CD4-positive, alpha-beta T cell (primary cell): ENCODE measurements around the gene LST1. TPM values are rescaled to one million over a fixed set of nuclear protein-coding genes. Genes with fewer than 3 reads are reported as not detected.
A peak's percentile ranks its signal among the peaks of the same experiment; 100 is the strongest.

Source experiments
- ATAC-seq: fragments of 200-7000 bp; cut with Tn5 transposase; one replicate; pipeline ENCODE4 v1.10.0; 2022; ENCODE audit warnings: mild to moderate bottlenecking; ENCODE audit not compliant: poor library complexity
- CTCF ChIA-PET: fragments of 350-600 bp; sonication (Branson Sonifier 250); formaldehyde crosslinking; loops from one replicate; lab custom pipeline; 2021; ENCODE audit warnings: antibody characterized with exemption, inconsistent platforms; lab: Charles Lee
- POLR2A ChIA-PET: fragments of 350-600 bp; sonication (Branson Sonifier 250); formaldehyde crosslinking; loops from one replicate; lab custom pipeline; 2021; ENCODE audit warnings: antibody characterized with exemption, inconsistent platforms; lab: Charles Lee
- DNase-seq, 14 experiments: peaks; one replicate each; pipeline ENCODE4 v3.0.0-alpha.2; 2013 to 2020; ENCODE audit warnings: mixed read lengths in 2 of 14
- H3K27ac ChIP-seq, 2 donors: one replicate each; pipeline versions ENCODE4 v1.5.1 to v1.7.0; 2013; ENCODE audit warnings: low read length in 2 of 2, low read depth in 1 of 2, mild to moderate bottlenecking in 1 of 2
- H3K27me3 ChIP-seq, 2 experiments: 1 replicate in 1 of 2; 2 replicates in 1 of 2; pipeline versions ENCODE4 v1.6.1 to v1.7.0; 2013; ENCODE audit warnings: low read length in 2 of 2, control low read depth in 1 of 2, mild to moderate bottlenecking in 1 of 2, moderate library complexity in 1 of 2; ENCODE audit not compliant: insufficient read depth in 2 of 2, control insufficient read depth in 1 of 2
- H3K36me3 ChIP-seq: one replicate; pipeline ENCODE4 v1.6.1; 2013; ENCODE audit warnings: low read length, control low read depth; ENCODE audit not compliant: insufficient read depth
- H3K4me1 ChIP-seq: one replicate; pipeline ENCODE4 v1.6.1; 2013; ENCODE audit warnings: low read length, control low read depth; ENCODE audit not compliant: insufficient read depth
- H3K4me3 ChIP-seq: one replicate; pipeline ENCODE4 v1.5.1; 2013; ENCODE audit warnings: mild to moderate bottlenecking, low read length, moderate library complexity
- H3K9me3 ChIP-seq, 2 experiments: 1 replicate in 1 of 2; 2 replicates in 1 of 2; pipeline versions ENCODE4 v1.6.1 to v1.7.0; 2013; ENCODE audit warnings: low read length in 2 of 2, mild to moderate bottlenecking in 2 of 2, control low read depth in 1 of 2, moderate library complexity in 1 of 2; ENCODE audit not compliant: control insufficient read depth in 1 of 2, insufficient read depth in 1 of 2
- H3K27ac Mint-ChIP-seq: one replicate; pipeline ENCODE4 v1.8.0; 2020; ENCODE audit warnings: mixed read lengths
- H3K27me3 Mint-ChIP-seq: one replicate; pipeline ENCODE4 v1.8.0; 2021; ENCODE audit warnings: mixed read lengths
- H3K36me3 Mint-ChIP-seq: one replicate; pipeline ENCODE4 v1.8.0; 2021; ENCODE audit warnings: low read depth, mixed read lengths
- H3K4me1 Mint-ChIP-seq: one replicate; pipeline ENCODE4 v1.8.0; 2021; ENCODE audit warnings: low read depth, mixed read lengths
- H3K4me3 Mint-ChIP-seq: one replicate; pipeline ENCODE4 v1.8.0; 2020; ENCODE audit warnings: mild to moderate bottlenecking, mixed read lengths
- H3K9me3 Mint-ChIP-seq: one replicate; pipeline ENCODE4 v1.8.0; 2020; ENCODE audit warnings: mixed read lengths
- intact Hi-C, 2 experiments: fragments of 100-400 bp; cut with DNase I in 1 of 2; cut with micrococcal nuclease in 1 of 2; formaldehyde crosslinking; loops; one replicate each; pipeline versions ENCODE4 v1.15.1 to v1.9.0; 2023 to 2025; cut with DNase I, micrococcal nuclease
- total RNA-seq, 174 experiments: library from RNA in 2 of 174; stranded (reverse) in 2 of 174; gene quantifications; one replicate each; pipeline ENCODE4 v1.2.3 and lab custom pipeline; 2021 to 2026
- TF ChIP-seq, protein P1 (sequence below): fragments of 200-600 bp; IDR thresholded peaks from one replicate; pipeline ENCODE4 v1.8.0; 2022; ENCODE audit warnings: antibody characterized with exemption, mild to moderate bottlenecking

The LST1 gene
- total RNA-seq, 2 experiments from 2014 or later, result 8.9 to 10.3 TPM

DNA sequence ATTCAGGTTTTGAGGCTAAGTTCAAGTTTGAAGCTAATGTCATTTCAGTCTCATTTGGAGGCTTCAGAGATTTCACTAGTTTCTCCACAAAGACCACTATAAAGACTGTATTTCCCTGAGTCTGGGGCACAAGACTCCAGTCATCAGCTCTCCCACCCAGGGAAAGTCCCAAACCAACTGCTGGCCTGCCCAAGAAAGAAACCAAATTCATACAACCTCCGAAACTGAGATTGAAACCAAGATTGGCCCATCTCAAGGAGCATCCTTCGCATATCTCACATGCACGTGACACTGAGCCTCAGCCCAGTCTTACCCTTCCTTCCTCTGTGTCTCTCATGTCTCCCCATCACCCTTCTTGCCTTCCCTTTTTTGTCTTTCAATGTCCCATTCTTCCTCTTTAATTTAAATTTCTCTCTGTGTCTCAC lies 17.5 kb upstream of the LST1 start:
- Mint-ChIP-seq H3K4me3 (peak overlapping the region; percentile 65), H3K9me3 (no peaks in the 10 kb centered on the region), H3K36me3 (peaks cover 36% of the 10 kb centered on the region), H3K27me3 (no peaks in the 10 kb centered on the region), H3K4me1 (peaks cover 81% of the 10 kb centered on the region), H3K27ac (peak overlapping the region; percentile 95)
- Histone ChIP-seq H3K27ac (peak overlapping the region; percentile 78 to 88), H3K4me3 (no peak overlapping the region), H3K4me1 (peaks cover 83% of the 10 kb centered on the region), H3K9me3 (no peaks in the 10 kb centered on the region), H3K27me3 (no peaks in the 10 kb centered on the region), H3K36me3 (peaks cover 10% of the 10 kb centered on the region)
- DNase-seq (peak in 9 of 14 experiments; percentile 31 to 95 (median 61)), ATAC-seq (peak; percentile 60)
- intact Hi-C loops, result loop anchor here in 1 of 2 experiments (1.0 kb wide), 1 partner anchor 8 kb away; no protein-coding TSS in a partner anchor
- TF ChIP-seq, protein P1, sequence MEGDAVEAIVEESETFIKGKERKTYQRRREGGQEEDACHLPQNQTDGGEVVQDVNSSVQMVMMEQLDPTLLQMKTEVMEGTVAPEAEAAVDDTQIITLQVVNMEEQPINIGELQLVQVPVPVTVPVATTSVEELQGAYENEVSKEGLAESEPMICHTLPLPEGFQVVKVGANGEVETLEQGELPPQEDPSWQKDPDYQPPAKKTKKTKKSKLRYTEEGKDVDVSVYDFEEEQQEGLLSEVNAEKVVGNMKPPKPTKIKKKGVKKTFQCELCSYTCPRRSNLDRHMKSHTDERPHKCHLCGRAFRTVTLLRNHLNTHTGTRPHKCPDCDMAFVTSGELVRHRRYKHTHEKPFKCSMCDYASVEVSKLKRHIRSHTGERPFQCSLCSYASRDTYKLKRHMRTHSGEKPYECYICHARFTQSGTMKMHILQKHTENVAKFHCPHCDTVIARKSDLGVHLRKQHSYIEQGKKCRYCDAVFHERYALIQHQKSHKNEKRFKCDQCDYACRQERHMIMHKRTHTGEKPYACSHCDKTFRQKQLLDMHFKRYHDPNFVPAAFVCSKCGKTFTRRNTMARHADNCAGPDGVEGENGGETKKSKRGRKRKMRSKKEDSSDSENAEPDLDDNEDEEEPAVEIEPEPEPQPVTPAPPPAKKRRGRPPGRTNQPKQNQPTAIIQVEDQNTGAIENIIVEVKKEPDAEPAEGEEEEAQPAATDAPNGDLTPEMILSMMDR, result no peak
- ChIA-PET CTCF (interaction anchor here (0.9 to 4.3 kb wide), 7 partner anchors 9 to 30 kb away, joined by 3 to 38 read pairs (median 9); partner anchors contain the start of genes DDX39B and LST1), POLR2A (interaction anchor here (1.0 to 34.9 kb wide), 4 partner anchors 11 to 27 kb away, joined by 3 to 1160 read pairs (median 26); partner anchors contain the start of genes DDX39B, LST1, LTA and LTB)

DNA sequence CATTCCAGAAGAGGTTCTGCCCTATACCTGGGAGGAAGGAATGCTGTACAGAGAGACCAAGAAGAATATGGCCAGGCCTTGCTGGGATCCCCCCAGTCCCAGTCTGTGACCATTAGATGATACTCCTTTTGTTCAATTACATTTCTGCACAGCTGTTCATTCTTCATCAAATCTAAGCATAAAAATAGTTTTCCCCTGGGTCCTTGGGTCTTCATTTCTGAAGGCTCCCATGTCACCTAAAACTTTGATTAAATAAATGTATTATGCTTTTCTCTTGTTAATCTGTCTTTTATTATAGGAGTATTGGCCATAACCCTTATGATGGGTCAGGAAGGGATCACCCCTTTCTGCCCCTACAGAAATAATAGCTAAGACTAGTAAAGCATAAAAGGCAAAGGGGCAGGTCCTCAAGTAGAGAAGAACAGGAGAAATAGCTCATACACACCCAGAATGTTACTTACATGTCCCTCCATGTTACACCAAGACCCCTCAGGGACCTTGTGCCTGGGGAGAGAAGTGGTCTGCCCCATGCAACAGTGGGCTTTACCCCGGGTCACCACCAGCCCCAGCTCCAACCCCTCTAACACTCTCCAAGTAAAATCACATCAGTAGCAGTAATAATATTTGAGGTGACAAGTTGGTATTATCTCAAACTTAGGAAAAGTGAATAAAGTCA lies 16.1 kb upstream of the LST1 start:
- Histone ChIP-seq H3K4me3 (no peak overlapping the region), H3K9me3 (no peaks in the 10 kb centered on the region), H3K36me3 (peaks cover 1% of the 10 kb centered on the region), H3K27me3 (no peaks in the 10 kb centered on the region), H3K4me1 (peaks cover 96% of the 10 kb centered on the region), H3K27ac (peak overlapping the region; percentile 78 to 88)
- intact Hi-C loops, result no loop called here
- DNase-seq (no peak), ATAC-seq (no peak)
- Mint-ChIP-seq H3K36me3 (peaks cover 27% of the 10 kb centered on the region), H3K4me3 (peak overlapping the region; percentile 11), H3K27ac (peak overlapping the region; percentile 95), H3K9me3 (no peaks in the 10 kb centered on the region), H3K27me3 (no peaks in the 10 kb centered on the region), H3K4me1 (peaks cover 87% of the 10 kb centered on the region)
- TF ChIP-seq, protein P1, result no peak
- ChIA-PET CTCF (interaction anchor here (1.1 to 4.3 kb wide), 5 partner anchors 10 to 28 kb away, joined by 4 to 38 read pairs (median 9); partner anchors contain the start of genes LST1 and NCR3), POLR2A (interaction anchor here (0.7 to 34.9 kb wide), 6 partner anchors 12 to 35 kb away, joined by 3 to 1160 read pairs (median 4); partner anchors contain the start of genes DDX39B, LST1, LTA and LTB)

DNA sequence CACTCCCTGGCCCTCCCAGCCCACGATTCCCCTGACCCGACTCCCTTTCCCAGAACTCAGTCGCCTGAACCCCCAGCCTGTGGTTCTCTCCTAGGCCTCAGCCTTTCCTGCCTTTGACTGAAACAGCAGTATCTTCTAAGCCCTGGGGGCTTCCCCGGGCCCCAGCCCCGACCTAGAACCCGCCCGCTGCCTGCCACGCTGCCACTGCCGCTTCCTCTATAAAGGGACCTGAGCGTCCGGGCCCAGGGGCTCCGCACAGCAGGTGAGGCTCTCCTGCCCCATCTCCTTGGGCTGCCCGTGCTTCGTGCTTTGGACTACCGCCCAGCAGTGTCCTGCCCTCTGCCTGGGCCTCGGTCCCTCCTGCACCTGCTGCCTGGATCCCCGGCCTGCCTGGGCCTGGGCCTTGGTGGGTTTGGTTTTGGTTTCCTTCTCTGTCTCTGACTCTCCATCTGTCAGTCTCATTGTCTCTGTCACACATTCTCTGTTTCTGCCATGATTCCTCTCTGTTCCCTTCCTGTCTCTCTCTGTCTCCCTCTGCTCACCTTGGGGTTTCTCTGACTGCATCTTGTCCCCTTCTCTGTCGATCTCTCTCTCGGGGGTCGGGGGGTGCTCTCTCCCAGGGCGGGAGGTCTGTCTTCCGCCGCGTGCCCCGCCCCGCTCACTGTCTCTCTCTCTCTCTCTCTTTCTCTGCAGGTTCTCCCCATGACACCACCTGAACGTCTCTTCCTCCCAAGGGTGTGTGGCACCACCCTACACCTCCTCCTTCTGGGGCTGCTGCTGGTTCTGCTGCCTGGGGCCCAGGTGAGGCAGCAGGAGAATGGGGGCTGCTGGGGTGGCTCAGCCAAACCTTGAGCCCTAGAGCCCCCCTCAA lies 13.8 kb upstream of the LST1 start, which contains the start of gene LTA:
TSS of gene LTA (plus strand) at position 249 of the 871 bp plus-strand sequence. CDS start at position 703, 454 bp downstream.
- ChIA-PET POLR2A (interaction anchor here (1.0 to 34.9 kb wide), 4 partner anchors 1 to 31 kb away, joined by 5 to 1160 read pairs (median 601); partner anchors contain the start of genes DDX39B, LST1, LTA and LTB), CTCF (interaction anchor here (0.6 to 12.5 kb wide), 5 partner anchors 8 to 26 kb away, joined by 3 to 169 read pairs (median 4); partner anchors contain the start of genes ATP6V1G2 and NFKBIL1)
- H3K4me3 ChIP-seq, result peak within 1 kb of the TSS; percentile 67
- intact Hi-C loops, result loop anchor here in 1 of 2 experiments (1.0 to 2.0 kb wide), 2 partner anchors 9 to 13 kb away; no protein-coding TSS in a partner anchor
- H3K36me3 ChIP-seq, result peaks cover 6% of the 10 kb centered on the region
- Mint-ChIP-seq H3K4me1 (peaks cover 99% of the 10 kb centered on the region), H3K9me3 (no peaks in the 10 kb centered on the region), H3K4me3 (peak within 1 kb of the TSS; percentile 95), H3K27me3 (no peaks in the 10 kb centered on the region), H3K36me3 (peaks cover 39% of the 10 kb centered on the region), H3K27ac (peak within 1 kb of the TSS; percentile 95)
- TF ChIP-seq, protein P1, result no peak
- ATAC-seq, result peak; percentile 65
- no peaks in the 10 kb centered on the region for H3K27me3 ChIP-seq
- peak within 1 kb of the TSS; percentile 84 to 87 for H3K27ac ChIP-seq
- peaks cover 96% of the 10 kb centered on the region for H3K4me1 ChIP-seq
- no peaks in the 10 kb centered on the region for H3K9me3 ChIP-seq
- DNase-seq, result peak; percentile 52 to 89 (median 70)
